Measurements from ENCODE around the gene IMPA2.

DNA sequence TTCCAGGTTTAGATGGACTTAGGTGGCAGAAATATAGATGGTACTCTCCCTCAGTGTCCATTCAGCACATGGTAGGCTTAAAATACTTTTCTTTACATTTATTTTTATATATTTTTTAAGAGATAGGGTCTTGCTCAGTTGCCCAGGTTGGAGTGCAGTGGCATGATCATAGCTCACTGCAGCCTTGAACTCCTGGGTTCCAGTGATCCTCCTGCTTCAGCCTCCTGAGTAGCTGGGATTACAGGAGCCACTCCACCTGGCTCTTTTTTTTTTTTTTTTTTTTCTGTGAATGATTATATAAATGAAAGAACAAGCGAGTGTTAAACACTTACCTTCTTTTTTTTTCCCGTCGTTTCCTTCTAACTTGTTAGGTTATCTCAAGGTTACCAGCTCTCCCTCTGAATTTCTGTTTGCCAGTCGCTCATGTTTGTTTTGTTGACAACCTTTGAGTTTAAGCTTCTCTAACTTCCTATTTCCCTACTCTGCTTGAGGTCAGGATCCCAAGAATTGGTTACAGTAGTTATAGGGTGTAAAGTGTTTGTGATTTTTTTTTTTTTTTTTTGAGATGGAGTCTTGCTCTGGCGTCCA lies 18.9 kb downstream of the IMPA2 start:
- no peak for TF ChIP-seq ZNF639 (CRISPR knock-in tag; conservative IDR thresholded peaks at IDR 0.05)
- TF ChIP-seq HNRNPH1 (optimal IDR thresholded peaks at IDR 0.05; ENCODE audit: low read depth, low read length): no peak
- TF ChIP-seq POLR2A (IDR thresholded peaks at IDR 0.05; ENCODE audit: insufficient read depth in 1 of 2, low read depth in 2 of 2, low read length in 2 of 2): no peak
- TF ChIP-seq CEBPB (IDR thresholded peaks at IDR 0.05; ENCODE audit: borderline replicate concordance, low read depth, low read length): no peak
- TF ChIP-seq, protein P1, sequence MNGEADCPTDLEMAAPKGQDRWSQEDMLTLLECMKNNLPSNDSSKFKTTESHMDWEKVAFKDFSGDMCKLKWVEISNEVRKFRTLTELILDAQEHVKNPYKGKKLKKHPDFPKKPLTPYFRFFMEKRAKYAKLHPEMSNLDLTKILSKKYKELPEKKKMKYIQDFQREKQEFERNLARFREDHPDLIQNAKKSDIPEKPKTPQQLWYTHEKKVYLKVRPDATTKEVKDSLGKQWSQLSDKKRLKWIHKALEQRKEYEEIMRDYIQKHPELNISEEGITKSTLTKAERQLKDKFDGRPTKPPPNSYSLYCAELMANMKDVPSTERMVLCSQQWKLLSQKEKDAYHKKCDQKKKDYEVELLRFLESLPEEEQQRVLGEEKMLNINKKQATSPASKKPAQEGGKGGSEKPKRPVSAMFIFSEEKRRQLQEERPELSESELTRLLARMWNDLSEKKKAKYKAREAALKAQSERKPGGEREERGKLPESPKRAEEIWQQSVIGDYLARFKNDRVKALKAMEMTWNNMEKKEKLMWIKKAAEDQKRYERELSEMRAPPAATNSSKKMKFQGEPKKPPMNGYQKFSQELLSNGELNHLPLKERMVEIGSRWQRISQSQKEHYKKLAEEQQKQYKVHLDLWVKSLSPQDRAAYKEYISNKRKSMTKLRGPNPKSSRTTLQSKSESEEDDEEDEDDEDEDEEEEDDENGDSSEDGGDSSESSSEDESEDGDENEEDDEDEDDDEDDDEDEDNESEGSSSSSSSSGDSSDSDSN (CRISPR knock-in tag; IDR thresholded peaks at IDR 0.05): no peak

Measured in HepG2 (cell line).